Measurements from ENCODE around the gene UBE3C.

DNA sequence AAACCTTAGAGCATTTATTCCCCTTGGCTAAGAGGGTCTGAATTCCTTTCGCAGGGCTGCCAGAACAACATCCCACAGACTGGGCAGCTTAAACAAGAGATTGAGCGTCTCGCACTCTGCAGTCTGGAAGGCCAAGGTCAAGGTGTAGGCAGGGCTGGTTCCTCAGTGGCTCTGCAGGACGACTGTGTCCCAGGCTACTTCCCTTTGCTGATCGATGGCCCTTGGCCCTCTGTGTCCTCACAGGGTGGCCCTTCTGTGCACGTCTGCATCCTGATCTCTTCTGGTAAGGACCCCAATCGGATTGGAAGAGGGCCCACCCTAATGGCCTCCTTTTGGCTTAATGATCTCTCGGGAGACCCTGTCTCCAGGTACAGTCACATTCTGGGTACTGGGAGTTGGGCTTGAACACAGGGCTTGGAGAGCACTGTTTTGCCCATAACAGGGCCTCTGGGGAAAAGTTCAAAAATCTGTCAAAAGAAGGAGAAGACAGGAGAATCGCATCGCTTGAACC lies 162.9 kb downstream of the UBE3C start:
- TF ChIP-seq AKAP8 (CRISPR knock-in tag; IDR thresholded peaks at IDR 0.05), result no peak
- no peak for TF ChIP-seq ZNF280D (CRISPR knock-in tag; IDR thresholded peaks at IDR 0.05)
- TF ChIP-seq POLR2A (IDR thresholded peaks at IDR 0.05; ENCODE audit: insufficient read depth in 1 of 2, low read depth in 2 of 2, low read length in 2 of 2), result no peak
- no peak for TF ChIP-seq EZH2 (conservative IDR thresholded peaks at IDR 0.05; ENCODE audit: low read depth, low read length)
- no peak for TF ChIP-seq HNF4A (CRISPR knock-in tag; IDR thresholded peaks at IDR 0.05)
- TF ChIP-seq, protein P1, sequence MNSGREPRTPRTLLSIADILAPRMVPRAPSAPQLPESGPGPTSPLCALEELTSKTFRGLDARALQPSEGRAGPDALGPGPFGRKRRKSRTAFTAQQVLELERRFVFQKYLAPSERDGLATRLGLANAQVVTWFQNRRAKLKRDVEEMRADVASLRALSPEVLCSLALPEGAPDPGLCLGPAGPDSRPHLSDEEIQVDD (CRISPR knock-in tag; IDR thresholded peaks at IDR 0.05; ENCODE audit: borderline replicate concordance), result no peak

Measured in HepG2 (cell line).